Occipital lobe (tissue), 2 donors: Measurements from ENCODE around the gene NUP42. TPM values are rescaled to one million over a fixed set of nuclear protein-coding genes. Genes with fewer than 3 reads are reported as not detected.

ENCODE experiments used
- DNase-seq: peaks from one replicate; lab custom pipeline; 2025; lab: John Stamatoyannopoulos, UW
- total RNA-seq: library from RNA; depleted of rRNA; stranded (reverse); fragments of >200 nt; gene quantifications from one replicate; pipeline ENCODE4 v1.2.3, GENCODE V29; 2014

NUP42 gene
- total RNA-seq, 1 donor from 2014 or later = 63.6 TPM

DNA sequence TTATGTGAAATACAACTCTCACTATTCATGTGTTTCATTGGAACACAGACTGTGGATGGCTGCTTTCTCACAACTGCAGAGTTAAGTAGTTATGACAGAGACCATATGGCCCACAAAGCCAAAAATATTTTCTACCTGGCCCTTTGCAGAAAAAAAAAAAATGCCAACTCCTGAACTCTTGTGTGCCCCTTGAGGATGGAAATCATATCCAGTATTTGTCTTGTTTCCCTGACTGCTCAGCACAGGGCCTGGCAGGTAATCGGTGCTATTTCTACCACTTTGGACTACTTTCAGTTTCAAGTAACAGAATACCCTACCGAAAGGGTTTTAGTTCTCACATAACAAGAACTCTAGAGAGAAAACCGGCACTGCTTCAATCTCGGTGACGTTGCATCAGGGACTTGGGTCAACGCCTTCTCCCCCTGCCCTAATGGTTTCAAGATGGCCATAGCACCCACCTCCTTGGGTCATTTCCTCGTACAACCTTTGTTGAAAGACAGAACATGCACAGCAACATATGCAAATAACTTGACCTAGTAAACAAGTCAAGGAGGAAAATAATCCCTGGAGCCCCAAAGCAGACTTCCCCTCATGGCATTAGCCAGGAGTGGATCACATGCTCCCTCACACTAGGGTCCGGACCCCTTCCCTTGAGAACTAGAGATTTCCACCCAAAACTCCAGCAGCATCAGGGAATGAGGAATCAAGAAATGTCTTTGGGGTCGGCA is 52.9 kb downstream of the NUP42 start:
- no peak for DNase-seq

DNA sequence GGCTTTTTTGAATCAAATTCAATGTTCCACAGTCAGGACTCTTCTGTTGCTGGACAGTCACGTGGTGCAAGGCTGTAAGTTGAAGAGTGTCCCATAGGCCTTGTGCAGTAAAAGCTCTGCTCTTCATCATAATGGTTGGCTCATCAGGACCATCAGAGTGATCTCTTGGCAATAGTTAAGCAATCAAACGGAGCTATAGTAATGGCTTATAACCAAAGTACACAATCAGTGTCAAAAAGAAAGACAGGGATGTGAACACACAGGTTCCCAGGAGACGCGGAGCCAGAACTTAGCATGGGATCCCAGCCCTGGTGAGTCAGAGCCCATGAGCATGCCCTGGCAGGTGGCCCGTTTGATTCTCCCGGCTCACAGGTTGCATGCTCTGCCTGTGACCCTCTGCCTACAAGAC is 54.0 kb downstream of the NUP42 start:
- DNase-seq = no peak

DNA sequence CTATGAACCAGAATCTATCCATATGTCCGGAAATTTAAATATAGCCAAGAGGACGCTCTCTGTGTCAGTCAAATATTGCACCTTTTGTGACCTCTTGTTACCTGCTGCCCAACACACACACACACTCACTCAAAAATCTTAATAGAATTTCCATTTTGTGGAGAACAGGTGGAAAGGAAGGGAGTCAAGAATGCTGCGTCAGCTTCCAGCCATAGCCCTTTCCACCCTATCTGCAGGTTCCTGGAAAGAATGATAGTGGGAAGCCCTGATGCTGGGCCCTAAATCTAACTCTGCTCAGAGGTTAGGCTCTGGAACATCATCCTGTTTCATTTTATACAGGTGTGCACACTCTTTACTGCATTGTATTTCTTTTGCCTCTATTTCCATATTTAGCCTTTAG is 55.2 kb downstream of the NUP42 start:
- no peak for DNase-seq

DNA sequence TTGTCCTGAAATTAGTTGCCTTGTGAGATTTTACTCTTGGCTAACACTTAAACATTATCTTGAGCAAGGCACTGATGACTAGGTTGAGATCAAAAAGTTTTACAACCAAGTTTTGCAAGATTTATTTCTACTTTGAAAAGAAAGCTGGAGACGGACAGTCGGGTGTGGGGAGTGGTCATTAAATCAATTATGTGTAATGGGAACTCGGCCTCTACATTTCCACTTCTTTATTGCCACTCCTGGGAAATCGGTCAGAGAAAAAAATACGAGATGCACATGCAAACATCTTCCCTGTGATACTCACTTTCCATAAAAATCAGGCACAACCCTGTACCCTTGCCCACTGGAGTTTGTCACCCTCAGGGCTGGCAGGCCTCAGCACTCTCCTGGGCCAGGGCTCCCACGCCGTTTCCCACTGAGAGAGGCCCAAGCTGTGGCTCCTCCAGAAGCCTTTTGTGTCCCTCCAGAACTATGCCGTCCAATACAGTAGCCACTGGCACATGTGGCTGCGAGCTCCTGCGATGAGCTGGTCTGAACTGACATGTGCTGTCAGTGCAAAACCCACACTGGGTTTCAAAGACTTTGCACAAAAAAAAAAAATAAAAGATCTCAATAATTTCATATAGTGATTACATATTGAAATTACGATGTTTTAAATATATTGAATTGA is 57.3 kb downstream of the NUP42 start:
- no peak for DNase-seq

DNA sequence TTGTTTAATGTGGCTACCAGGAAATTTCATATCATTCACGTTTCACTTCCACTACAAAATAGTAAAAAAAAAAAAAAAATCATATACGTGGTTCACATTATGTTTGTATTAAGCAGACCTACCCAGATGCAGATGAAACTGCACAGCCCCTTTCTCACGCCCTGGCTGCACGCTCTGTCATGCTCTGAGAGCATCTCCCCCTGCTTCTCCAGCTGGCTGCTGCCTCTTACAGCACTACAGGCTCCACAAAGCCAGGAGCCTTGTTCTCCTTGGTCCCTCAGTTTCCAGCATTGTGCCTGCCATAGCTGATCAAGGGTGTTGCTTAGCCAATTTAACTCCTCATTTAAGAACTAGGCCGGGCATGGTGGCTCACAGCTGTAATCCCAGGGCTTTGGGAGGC is 57.9 kb downstream of the NUP42 start:
- no peak for DNase-seq

DNA sequence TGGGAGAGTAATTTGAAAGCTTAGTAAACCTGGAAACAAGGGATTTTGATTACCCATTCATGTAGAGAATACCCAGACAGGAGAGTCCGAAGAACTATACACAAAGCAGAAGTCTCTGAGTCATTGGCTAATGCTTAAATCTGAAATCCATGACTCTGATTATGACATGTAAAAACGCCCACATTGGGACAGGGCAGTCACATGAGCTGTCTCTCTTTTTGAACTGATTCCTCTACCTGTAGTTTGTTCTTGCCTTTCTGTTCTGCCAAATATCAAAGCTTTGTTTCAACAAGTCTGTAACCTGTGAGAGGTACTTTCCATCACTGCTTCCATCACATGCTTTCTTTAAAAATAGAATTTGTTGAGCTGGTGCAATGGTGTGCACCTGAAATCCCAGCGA is 60.5 kb downstream of the NUP42 start:
- no peak for DNase-seq

DNA sequence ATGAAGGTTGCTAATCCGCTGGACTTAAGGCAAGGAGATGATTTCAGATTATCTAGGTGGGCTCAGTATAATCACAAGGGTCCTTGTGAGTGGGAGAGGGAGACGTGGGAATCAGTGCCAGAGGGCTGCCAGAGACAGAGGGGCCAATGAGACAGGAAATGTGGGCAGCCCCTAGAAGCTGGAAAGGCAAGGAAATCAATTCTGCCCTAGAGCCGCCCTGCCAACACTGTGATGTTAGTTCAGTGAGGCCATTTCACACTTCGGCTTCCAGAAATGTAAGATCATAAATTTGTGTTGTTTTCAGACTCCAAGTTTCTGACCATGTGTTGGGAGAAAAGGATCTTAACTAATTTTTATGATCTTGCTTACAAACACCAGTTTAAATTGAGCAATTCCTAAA is 61.1 kb downstream of the NUP42 start:
- no peak for DNase-seq

DNA sequence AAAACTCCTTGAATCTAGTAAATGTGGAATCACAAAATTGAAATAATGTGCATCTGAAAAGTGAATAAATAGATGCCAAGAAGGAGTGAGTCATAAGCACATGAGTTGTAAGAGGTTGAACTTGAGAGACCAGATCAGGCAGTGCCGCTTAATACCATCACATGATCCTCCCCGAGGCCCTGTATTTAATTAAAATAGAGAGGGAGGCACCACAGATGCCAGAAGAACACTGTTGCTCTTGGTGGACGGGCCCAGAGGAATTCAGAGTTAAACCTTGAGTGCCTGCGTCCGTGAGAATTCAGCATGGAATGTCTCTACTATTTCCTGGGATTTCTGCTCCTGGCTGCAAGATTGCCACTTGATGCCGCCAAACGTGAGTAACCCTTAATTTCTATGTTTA is 64.7 kb downstream of the NUP42 start, which contains the start of gene GPNMB:
TSS of gene GPNMB (plus strand) at position 221 of the 400 bp plus-strand sequence. CDS start at position 304, 83 bp downstream.
- DNase-seq = no peak

DNA sequence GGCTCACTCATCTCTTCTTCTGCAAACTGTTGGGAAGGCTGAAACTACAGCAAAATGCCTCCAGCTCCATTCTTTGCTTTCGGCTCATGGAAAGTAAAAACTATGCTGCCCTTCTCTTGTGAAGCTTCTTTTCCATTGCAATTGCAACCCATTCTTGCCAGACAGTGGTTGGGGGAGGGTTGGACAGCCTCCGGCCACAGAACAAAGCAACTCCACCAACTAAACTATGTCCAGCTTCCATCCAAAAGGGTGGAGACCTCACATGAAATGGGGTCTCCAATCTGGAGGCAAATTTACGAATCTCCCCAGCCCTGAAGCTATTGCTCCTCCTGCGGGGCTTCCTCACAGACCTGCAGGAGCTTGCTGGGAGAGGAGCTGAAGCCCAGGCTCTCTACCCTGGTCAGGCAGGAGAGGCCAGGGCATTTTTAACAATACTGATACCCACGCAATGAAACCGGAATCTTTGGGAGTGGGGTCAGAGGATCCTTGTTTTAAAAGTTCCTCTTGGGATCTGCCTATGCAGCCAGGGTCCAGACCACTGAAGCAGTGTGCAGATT is 65.3 kb downstream of the NUP42 start:
- no peak for DNase-seq

DNA sequence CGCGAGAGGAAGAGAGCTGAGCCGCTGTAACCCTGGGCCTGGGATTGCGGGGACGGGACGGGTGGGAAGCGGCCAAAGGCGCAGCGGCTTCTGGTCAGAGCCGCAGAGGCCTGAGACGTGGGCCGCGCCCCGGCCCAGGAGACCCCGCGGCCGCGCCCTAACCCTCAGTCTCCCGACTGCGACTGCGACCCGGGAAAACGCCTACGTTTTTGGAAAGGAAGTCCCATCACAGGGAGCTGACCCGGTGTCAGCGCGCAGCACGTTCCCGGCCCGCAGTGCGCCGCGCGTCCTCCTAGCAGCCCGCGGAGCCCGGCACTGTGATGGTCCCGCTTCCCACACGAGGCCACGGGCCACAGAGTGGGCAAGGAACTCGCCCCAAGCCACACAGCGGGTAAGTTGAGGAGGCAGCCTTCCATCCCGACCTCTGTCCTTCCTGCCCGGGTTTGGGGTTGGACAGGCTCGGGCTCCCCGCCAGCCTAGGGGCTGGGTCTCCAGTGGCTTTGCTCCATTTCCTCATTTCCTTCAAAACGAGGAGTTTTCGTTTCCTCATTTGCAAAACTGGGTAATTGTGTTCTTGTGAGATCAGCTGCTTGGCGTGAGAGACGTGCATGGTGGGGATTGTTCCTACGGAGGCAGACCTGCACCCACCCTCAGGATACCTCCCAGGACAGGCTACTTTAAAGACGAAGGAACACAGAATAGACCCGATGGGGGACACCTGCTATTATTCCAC is 65.9 kb downstream of the NUP42 start:
- no peak for DNase-seq

DNA sequence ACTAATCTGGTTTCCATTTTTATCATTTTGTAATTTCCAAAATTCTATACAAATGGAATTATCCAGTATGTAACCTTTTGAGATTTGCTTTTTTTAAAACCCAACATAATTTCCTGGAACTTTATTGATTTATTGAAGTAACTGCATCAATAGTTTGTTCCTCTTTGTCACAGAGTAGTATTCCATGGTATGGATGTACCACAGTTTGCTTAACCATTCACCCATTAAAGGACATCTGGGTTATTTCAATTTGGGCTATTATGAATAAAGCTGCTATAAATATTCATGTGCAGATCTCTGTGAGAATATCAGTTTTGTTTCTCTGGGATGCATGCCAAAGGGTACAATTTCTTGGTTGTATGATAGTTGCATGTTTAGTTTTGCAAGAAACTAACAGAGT is 67.6 kb downstream of the NUP42 start:
- no peak for DNase-seq

Other genes with a start within 250 kb of the NUP42 start
- 168 TPM for gene HYCC1, start 167.9 kb upstream of the NUP42 start, total RNA-seq
- gene KLHL7, start 76.3 kb upstream of the NUP42 start, total RNA-seq = 93.7 TPM
- gene GPNMB, start 64.7 kb downstream of the NUP42 start, total RNA-seq = 5.3 TPM
- 27.5 TPM for gene MALSU1, start 117.3 kb downstream of the NUP42 start, total RNA-seq